Activated B cell treated with CpG ODN at 0.5 μM for 24 hours (primary cell): ENCODE results near the gene TM2D3. TPM values are rescaled to one million over a fixed set of nuclear protein-coding genes. Genes with fewer than 3 reads are reported as not detected.
A peak's percentile ranks its signal among the peaks of the same experiment; 100 is the strongest.

Experiments used
- ATAC-seq: fragments of 200-7000 bp; cut with Tn5 transposase; one replicate; pipeline ENCODE4 v1.10.0; 2021; ENCODE audit warnings: low read depth, mild to moderate bottlenecking, moderate library complexity
- CTCF ChIA-PET: fragments of 350-600 bp; sonication (Branson Sonifier 250); formaldehyde crosslinking; loops from one replicate; lab custom pipeline; 2021; ENCODE audit warnings: antibody characterized with exemption; lab: Charles Lee
- POLR2A ChIA-PET: fragments of 350-600 bp; sonication (Branson Sonifier 250); formaldehyde crosslinking; loops from one replicate; lab custom pipeline; 2021; ENCODE audit warnings: antibody characterized with exemption; lab: Charles Lee
- DNase-seq: peaks from one replicate; pipeline ENCODE4 v3.0.0; 2022
- H3K27ac Mint-ChIP-seq: one replicate; pipeline ENCODE4 v1.8.0; 2020; ENCODE audit warnings: mixed read lengths
- H3K27me3 Mint-ChIP-seq: one replicate; pipeline ENCODE4 v1.8.0; 2021; ENCODE audit warnings: mixed read lengths
- H3K36me3 Mint-ChIP-seq: one replicate; pipeline ENCODE4 v1.8.0; 2021; ENCODE audit warnings: low read depth, mixed read lengths
- H3K4me1 Mint-ChIP-seq: one replicate; pipeline ENCODE4 v1.8.0; 2021; ENCODE audit warnings: mixed read lengths
- H3K4me3 Mint-ChIP-seq: one replicate; pipeline ENCODE4 v1.8.0; 2020; ENCODE audit warnings: mild to moderate bottlenecking, mixed read lengths
- H3K9me3 Mint-ChIP-seq: one replicate; pipeline ENCODE4 v1.8.0; 2020; ENCODE audit warnings: mixed read lengths
- intact Hi-C: fragments of 100-400 bp; cut with micrococcal nuclease; formaldehyde crosslinking; loops from one replicate; pipeline ENCODE4 v1.15.1; 2024
- total RNA-seq: library from RNA; stranded (reverse); gene quantifications from 2 replicates; pipeline ENCODE4 v1.2.3, GENCODE V29; 2022
- TF ChIP-seq, protein P1 (sequence below): fragments of 200-600 bp; IDR thresholded peaks from one replicate; pipeline ENCODE4 v1.8.0; 2022; ENCODE audit warnings: antibody characterized with exemption, mild to moderate bottlenecking

The TM2D3 gene
- total RNA-seq, 1 donor from 2014 or later: 49.9 TPM

DNA sequence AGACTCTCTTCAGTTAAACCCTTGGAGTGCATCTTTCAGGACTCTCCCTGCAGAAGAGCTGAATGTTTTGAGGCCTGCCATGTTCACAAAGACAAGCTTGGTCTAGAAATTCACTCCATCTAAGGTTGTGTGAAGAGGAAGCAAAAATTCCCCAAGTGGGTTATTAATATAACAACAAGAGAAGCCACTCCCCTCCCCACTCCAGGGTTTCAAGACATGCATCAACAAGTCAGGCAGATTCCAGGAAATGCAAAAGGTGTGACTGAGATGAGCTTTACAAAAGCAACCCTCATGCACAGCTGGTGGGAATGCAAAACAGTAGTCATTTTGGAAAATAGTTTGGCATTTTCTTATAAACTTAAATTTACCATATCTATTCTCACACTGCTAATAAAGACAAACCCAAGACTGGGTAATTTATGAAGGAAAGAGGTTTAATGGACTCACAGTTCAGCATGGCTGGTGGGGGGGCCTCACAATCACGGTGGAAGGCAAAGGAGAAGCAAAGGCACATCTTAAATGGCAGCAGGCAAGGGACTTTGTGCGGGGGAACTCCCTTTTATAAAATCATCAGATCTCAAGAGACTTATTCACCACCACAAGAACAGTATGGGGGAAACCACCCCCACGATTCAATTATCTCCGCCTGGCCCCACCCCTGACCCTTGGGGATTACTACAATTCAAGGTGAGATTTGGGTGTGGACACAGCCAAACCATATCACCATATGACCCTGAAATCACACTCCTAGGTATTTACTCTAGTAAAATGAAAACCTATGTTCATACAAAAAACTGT lies 40.8 kb upstream of the TM2D3 start:
- Mint-ChIP-seq H3K27me3 (no peaks in the 10 kb centered on the region), H3K4me3 (no peak overlapping the region), H3K36me3 (peaks cover 65% of the 10 kb centered on the region), H3K27ac (no peak overlapping the region), H3K9me3 (no peaks in the 10 kb centered on the region), H3K4me1 (peaks cover 22% of the 10 kb centered on the region)
- TF ChIP-seq, protein P1, sequence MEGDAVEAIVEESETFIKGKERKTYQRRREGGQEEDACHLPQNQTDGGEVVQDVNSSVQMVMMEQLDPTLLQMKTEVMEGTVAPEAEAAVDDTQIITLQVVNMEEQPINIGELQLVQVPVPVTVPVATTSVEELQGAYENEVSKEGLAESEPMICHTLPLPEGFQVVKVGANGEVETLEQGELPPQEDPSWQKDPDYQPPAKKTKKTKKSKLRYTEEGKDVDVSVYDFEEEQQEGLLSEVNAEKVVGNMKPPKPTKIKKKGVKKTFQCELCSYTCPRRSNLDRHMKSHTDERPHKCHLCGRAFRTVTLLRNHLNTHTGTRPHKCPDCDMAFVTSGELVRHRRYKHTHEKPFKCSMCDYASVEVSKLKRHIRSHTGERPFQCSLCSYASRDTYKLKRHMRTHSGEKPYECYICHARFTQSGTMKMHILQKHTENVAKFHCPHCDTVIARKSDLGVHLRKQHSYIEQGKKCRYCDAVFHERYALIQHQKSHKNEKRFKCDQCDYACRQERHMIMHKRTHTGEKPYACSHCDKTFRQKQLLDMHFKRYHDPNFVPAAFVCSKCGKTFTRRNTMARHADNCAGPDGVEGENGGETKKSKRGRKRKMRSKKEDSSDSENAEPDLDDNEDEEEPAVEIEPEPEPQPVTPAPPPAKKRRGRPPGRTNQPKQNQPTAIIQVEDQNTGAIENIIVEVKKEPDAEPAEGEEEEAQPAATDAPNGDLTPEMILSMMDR: no peak
- ChIA-PET POLR2A (no interaction called here), CTCF (no interaction called here)
- intact Hi-C loops: no loop called here
- peak; percentile 52 for ATAC-seq
- DNase-seq: no peak

GRCh38 chr15:101689901-101690300 lies 37.7 kb upstream of the TM2D3 start:
- peaks cover 14% of the 10 kb centered on the region for H3K4me1 Mint-ChIP-seq
- CTCF ChIA-PET: no interaction called here
- no peaks in the 10 kb centered on the region for H3K27me3 Mint-ChIP-seq

GRCh38 chr15:101686718-101687117 lies 34.5 kb upstream of the TM2D3 start:
- CTCF ChIA-PET: no interaction called here
- Mint-ChIP-seq H3K9me3 (no peaks in the 10 kb centered on the region), H3K27ac (no peak overlapping the region), H3K36me3 (peaks cover 61% of the 10 kb centered on the region), H3K27me3 (no peaks in the 10 kb centered on the region), H3K4me3 (no peak overlapping the region), H3K4me1 (no peaks in the 10 kb centered on the region)
- no peak for ATAC-seq
- DNase-seq: no peak
- TF ChIP-seq, protein P1: no peak
- POLR2A ChIA-PET: no interaction called here
- intact Hi-C loops: no loop called here

More at GRCh38 chr15:101689901-101690300, 37.7 kb upstream of the TM2D3 start:
- Mint-ChIP-seq H3K4me3 (no peak overlapping the region), H3K36me3 (peaks cover 59% of the 10 kb centered on the region), H3K27ac (no peak overlapping the region), H3K9me3 (no peaks in the 10 kb centered on the region)
- POLR2A ChIA-PET: no interaction called here
- DNase-seq: no peak
- no peak for ATAC-seq
- TF ChIP-seq, protein P1: no peak
- intact Hi-C loops: no loop called here

DNA sequence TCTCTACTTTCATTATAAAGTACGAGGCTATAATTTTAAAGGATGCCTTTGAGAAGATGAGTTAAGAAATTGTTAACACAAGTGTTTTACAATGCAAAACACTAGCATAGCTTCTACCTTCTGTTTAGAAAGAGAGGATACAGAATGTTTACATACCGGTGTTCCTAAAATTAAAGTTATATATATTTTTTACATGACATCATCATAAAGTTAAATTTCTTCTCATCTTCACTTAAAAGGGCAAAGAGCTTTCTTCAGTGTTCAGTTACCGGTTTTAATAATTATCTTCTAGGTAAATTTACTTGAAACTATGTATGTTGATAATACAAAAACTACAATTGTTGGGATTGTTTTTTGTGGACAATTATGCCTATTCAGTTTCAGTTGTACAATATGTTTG lies 32.7 kb upstream of the TM2D3 start:
- no peak for ATAC-seq
- DNase-seq: no peak
- ChIA-PET CTCF (no interaction called here), POLR2A (no interaction called here)
- Mint-ChIP-seq H3K4me3 (no peak overlapping the region), H3K9me3 (no peaks in the 10 kb centered on the region), H3K4me1 (no peaks in the 10 kb centered on the region), H3K27ac (no peak overlapping the region), H3K27me3 (no peaks in the 10 kb centered on the region), H3K36me3 (peaks cover 75% of the 10 kb centered on the region)
- TF ChIP-seq, protein P1: no peak
- intact Hi-C loops: no loop called here

GRCh38 chr15:101684384-101684783 lies 32.2 kb upstream of the TM2D3 start:
- CTCF ChIA-PET: no interaction called here
- no peak overlapping the region for H3K27ac Mint-ChIP-seq
- DNase-seq: no peak
- no peaks in the 10 kb centered on the region for H3K27me3 Mint-ChIP-seq
- intact Hi-C loops: no loop called here
- POLR2A ChIA-PET: no interaction called here
- H3K4me3 Mint-ChIP-seq: no peak overlapping the region
- H3K4me1 Mint-ChIP-seq: no peaks in the 10 kb centered on the region
- TF ChIP-seq, protein P1: no peak
- peaks cover 75% of the 10 kb centered on the region for H3K36me3 Mint-ChIP-seq
- no peak for ATAC-seq
- H3K9me3 Mint-ChIP-seq: no peaks in the 10 kb centered on the region
